Stimulated activated CD4-positive, alpha-beta T cell treated with anti-CD3 and anti-CD28 coated beads, Interleukin-4, amount 100 ng/mL, for 1 hour (primary cell): ENCODE data around the gene MTARC2.
"Not testable (repeated sequence)": the region's sequence is repeated elsewhere in the genome, so short reads cannot be mapped to it uniquely, and the experiment has no call there.

ENCODE experiments used
- DNase-seq: peaks from one replicate; pipeline ENCODE4 v3.0.0-alpha.2; 2020

The MTARC2 gene

DNA sequence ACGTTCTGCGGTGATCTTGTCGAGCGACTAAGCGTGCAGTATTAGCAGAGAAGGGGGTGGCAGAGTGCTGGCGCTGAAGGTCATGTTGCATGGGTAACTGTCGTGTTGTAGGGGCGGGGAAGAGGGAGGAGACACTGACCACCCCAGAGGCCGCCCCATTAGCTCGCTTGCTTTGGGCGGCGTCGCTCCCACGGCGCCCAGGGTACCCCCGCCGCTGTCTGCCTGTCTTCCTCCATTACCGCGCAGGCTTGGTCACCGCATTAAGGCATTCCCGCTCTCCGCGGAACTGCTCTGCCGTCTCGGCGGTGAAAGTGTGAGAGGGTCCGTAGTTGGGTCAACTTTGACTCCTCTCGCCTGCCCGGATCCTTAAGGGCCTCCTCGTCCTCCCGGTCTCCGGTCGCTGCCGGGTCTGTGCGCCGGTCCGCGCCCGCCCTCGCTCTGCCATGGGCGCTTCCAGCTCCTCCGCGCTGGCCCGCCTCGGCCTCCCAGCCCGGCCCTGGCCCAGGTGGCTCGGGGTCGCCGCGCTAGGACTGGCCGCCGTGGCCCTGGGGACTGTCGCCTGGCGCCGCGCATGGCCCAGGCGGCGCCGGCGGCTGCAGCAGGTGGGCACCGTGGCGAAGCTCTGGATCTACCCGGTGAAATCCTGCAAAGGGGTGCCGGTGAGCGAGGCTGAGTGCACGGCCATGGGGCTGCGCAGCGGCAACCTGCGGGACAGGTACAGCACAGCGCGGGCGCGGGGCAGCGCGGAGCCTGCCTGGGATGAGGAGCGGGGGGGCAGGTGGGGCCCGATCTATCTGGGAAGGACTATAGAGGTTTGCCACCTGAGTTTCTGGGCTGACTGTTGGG, at the start of gene MTARC2:
TSS of gene MTARC2 (plus strand) at position 234 of the 846 bp plus-strand sequence. CDS start at position 444, 210 bp downstream.
- peak; percentile 4 for DNase-seq

GRCh38 chr1:220698607-220699016, 49.5 kb upstream of the MTARC2 start:
- no peak for DNase-seq

GRCh38 chr1:220699044-220699443, 49.1 kb upstream of the MTARC2 start:
- DNase-seq = no peak

- no peak for DNase-seq
Observed at GRCh38 chr1:220700556-220701179, 47.5 kb upstream of the MTARC2 start.

- no peak for DNase-seq
Observed at GRCh38 chr1:220701974-220702373, 46.1 kb upstream of the MTARC2 start.

DNA sequence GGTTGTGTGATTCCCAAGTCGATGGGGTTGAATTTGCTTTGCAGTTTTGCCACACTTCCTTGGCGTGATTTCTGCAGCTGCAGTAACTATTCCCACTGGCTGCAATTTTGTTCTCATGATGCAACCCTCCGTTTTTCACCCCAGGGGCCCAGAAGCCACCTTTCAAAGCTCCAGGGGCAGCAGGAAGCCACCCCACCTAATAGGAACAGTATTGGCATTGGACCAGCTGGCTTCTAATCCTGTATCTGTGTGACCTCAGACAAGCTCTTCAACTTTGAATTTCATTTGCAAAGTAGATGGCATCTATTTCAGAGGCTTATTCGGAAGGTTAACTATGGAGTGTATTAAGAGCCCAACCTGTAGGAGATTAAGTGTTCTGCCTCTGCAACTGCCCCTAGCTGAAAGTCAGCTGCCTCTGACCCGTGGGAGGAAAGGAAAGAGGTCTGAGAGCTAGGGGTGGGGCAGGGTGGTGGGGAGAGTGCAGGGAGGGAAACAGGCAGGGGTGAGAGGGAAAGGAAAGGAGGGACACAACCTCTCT, 45.3 kb upstream of the MTARC2 start:
- no peak for DNase-seq

DNA sequence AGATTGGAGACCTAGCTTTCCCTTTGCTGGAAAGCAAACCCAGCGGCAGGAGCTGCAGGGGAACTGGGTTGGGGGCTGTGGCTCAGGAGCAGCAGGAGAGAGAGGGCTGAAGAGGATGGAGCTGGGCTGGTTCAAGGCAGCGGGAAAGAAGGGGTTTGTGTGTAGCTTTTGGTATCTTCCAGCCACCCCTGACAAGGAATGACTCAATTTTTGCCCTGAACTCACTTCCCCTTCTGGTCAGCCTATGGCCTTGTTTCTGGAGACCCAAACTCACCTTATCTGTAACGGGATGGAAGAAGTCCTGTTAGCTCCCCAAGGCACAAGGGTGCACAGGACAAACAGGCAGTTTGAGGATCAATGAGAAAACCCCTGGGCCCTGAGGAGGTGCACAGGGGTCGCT, 44.8 kb upstream of the MTARC2 start:
- DNase-seq = no peak

GRCh38 chr1:220705782-220706181, 42.3 kb upstream of the MTARC2 start:
- DNase-seq = no peak

- no peak for DNase-seq
Observed at GRCh38 chr1:220706480-220706879, 41.6 kb upstream of the MTARC2 start.

DNA sequence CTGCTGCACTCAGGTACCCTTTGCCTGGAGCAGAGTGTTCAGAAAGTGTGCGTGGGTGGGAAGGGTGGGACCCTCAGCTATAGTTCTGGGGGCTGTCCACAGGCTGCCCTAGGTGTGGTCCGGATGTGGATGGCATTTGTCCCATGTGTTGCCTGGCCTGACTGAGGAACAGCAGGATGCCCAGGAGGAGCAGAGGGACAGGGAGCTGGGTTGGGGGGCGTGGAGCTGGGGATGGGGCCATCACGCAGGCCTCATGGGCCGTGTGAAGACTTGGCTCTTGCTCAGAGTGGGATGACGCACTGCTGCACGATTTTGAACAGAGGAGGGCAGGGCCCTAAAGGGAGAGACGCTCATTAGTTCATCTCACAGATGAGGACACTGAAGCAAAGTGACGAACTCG, 41.0 kb upstream of the MTARC2 start:
- DNase-seq = no peak

- DNase-seq = no peak
Observed at GRCh38 chr1:220708244-220708643, 39.9 kb upstream of the MTARC2 start.

DNA sequence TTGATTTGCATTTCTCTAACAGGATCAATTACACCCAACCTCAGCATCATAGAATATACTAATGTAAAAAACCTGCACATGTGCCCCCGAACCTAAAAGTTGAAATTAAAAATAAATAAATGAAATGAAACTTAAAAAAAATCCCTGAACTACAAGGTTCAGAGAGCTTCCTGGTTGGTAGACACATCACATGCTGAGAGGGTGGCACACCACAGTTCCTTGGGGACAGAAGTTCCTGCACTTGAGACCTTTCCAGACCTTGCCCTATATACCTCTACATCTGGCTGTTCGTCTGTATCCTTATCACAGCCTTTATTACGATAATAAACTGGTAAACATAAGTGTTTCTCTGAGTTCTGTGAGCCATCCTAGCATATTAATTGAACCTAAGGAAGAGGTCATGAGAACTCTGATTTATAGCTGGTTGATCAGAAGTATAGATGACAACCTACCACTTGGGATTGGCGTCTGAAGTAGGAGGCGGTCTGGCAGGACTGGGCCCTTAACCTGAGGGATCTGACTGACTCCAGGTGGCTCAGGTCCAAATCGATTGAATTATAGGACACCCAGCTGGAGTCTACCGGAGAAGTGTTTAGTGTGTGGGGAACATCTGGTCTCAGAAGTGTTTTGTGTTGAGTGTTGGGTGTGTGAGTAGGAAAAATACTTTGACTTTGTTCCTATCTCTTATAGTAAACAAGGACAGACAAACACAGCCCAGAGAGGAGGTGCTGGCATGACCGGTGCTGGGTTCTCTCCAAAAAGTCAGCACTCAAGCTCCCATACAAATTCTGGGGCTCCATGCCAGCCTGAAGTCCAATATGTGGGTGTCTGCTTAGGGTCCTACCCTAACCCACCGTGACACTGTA, 39.0 kb upstream of the MTARC2 start:
- DNase-seq = no peak

DNA sequence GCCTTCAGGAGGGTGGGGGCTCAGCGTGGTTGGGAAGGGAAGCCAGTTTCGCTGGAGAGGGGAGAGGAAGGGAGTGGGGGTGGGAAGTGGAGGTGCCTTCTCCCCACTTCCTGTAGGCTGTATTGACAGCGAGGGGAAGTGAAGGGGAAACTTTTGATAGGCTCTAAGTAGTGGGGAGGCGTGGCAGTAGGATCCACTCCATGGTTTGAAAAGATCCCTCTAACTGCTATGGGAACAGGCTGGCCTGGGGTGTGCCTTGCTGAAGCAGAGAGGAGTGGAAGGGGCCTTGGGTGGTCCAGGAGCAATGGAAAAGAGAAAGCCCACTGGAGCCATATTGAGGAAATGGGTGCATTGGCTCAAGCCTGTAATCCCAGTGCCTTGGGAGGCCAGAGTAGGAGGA, 37.8 kb upstream of the MTARC2 start:
- no peak for DNase-seq

DNA sequence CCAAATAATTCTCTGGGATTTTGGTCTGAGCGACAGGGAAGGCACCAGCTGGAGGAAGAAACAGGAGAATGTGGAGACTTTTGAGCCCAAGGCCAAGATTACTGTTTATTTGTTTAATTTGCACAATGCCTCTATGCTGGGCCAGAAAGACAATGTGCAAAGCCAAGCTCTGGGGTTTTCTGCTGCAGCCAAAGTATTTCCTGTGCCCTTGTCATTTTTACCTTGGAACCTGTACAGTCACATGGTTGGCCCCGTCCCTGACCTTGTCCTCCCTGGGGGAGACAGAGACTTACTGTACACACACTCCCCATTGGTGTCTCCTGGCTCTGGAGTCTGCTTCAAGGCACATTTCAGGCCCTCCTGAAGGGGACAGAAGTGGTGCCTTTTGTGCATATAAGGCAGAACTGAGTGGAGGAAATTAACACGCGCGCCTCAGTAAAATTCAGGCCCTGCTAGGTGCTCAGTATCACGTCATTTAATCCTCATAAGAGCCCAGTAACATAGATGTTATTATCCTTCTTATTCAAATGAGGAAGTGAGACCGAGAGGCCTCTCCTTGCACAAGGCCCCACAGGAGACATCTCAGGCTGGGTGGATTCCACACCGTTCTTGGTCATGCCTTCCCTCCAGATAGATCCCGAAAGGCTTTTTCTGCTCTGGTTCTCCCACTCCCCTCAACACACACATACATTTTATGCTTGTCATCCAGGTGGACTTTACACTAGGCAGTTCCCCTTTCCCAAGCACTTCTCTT, 36.9 kb upstream of the MTARC2 start:
- no peak for DNase-seq

- not testable (repeated sequence) for DNase-seq
Observed at GRCh38 chr1:220715986-220716385, 32.1 kb upstream of the MTARC2 start.

DNA sequence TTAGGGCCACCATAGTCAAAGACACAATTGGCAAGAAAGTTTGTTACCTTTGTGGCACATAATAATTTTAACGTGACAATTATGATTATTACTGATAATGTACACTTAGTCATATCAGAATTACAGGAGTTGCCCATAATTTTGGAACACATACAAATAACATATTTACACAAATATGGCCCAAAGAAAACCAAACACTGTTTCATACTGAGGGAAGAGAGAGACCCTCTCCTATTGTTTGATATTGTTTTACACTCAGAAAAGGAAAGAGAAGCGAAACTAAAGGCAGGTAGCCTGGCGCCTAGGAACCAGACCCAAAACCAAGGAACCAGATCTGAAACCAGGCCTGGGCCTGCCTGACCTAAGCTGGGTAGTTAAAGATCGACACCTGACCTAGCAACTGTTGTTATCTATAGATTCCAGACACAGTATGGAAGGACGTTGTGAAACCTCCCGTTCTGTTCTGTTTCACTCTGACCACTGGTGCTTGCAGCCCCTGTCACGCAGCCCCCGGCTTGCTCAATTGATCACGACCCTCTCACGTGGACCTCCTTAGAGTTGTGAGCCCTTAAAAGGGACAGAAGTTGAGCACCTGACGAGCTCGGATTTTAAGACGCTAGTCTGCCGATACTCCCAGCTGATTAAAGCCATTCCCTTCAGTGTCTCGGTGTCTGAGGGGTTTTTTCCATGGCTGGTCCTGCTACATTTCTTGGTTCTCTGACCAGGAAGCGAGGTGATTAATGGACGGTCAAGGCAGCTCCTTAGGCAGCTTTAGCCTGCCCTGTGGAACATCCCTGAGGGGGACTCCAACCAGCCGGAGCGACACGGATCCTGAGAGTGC, 30.1 kb upstream of the MTARC2 start:
- DNase-seq = no peak

DNA sequence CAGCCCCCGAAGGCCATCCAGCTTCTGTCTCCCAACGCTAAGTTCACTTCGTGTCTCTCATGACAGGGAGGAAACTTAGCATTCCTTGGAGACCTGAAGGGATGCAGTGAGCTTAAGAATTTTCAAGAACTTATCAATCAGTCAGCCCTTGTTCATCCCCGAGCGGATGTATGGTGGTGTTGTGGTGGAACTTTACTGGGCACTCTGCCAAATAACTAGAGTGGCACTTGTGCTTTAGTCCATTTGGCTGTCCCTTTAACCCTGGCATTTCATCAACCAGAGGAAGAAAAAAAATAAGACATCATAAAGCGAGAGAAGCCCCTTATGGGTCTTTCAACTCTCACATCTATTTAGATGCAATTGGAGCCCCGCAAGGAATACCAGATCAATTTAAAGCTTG, 26.9 kb upstream of the MTARC2 start:
- DNase-seq = not testable (repeated sequence)

DNA sequence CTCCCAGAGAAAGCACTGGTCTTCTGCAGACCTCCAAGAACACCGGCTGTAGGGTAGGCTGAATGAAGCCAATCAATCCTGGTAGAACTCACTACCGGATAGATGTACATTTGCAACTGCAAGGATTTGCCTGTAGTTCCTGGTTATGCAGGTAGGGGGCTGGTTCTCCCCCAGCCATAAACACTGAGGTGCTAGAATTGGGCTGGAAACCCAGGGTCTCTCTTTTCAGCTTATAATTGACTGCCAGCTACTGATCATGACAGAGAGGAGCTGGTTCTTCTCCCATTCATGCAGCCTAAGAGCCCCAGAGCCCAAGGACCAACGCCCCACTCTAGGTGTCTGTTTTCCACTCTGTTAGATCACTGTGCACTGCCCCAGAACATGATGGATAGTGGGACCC, 21.5 kb upstream of the MTARC2 start:
- no peak for DNase-seq

- DNase-seq = no peak
Observed at GRCh38 chr1:220727519-220727918, 20.6 kb upstream of the MTARC2 start.

GRCh38 chr1:220730486-220730885, 17.6 kb upstream of the MTARC2 start:
- DNase-seq = no peak

DNA sequence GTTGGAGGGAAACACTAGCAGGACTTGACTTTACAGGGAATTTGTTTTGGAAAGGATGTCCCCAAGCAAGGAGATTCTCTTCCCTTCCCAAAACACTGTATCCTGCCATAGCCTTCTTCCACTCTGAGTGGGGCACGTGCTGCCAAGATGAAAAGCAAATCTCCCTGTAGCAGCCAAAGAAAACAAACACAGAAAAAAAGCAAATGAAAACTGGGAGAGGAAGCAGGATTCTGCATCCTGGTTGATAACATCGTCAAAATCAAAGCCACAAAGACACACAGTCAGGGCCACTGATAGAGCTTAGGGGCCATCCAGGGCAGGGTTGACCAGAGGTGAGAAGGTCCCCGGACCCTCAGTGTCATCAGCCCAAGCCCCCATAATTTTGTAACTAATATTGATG, 16.0 kb upstream of the MTARC2 start:
- DNase-seq = no peak
